Left colon (tissue), 2 donors: Measurements from ENCODE around the gene MAP4K5. TPM values are rescaled to one million over a fixed set of nuclear protein-coding genes. Genes with fewer than 3 reads are reported as not detected.
"Not testable (repeated sequence)": the region's sequence is repeated elsewhere in the genome, so short reads cannot be mapped to it uniquely, and the experiment has no call there.

Source experiments
- ATAC-seq: fragments of 200-7000 bp; cut with Tn5 transposase; one replicate; pipeline ENCODE4 v1.9.1; 2020; ENCODE audit warnings: mild to moderate bottlenecking, moderate library complexity
- DNase-seq, 2 donors: peaks; one replicate each; pipeline ENCODE4 v3.0.0-alpha.2; 2020
- intact Hi-C, 2 donors: fragments of 100-400 bp; cut with DNase I in 1 of 2; cut with micrococcal nuclease in 1 of 2; formaldehyde crosslinking; loops; one replicate each; pipeline versions ENCODE4 v1.11.2 to v1.14.0; 2022; cut with DNase I, micrococcal nuclease
- long read RNA-seq: library from polyadenylated mRNA; unstranded; transcript quantifications from one replicate; pipeline ENCODE4 v2.0.0, GENCODE V29; 2021
- total RNA-seq, 2 donors: library from RNA; stranded (reverse); fragmentation: NEBNext Ultra II Directional; extraction: Animal tissue kit (Norgen Biotek cat#: 25700); gene quantifications; one replicate each; pipeline ENCODE4 v1.2.1, GENCODE V29; 2021
- donor health status: DM: no; HTN: no; CAD: no.
- donor health status: DM: yes; HTN: yes; CAD: no.

The MAP4K5 gene
- 10 to 100 TPM; 37.5 to 42.6 TPM for total RNA-seq
- long read RNA-seq, partial matches to known transcripts = 12 of 34 reads
- long read RNA-seq, other reads (novel, unspliced or antisense) = 22 of 34 reads

- peak; percentile 90 for ATAC-seq
These were observed at the start of gene MAP4K5 for GRCh38 chr14:50532502-50533240. Gene MAP4K5 (minus strand): TSS chr14:50532569. CDS start chr14:50532049, 520 bp downstream.

GRCh38 chr14:50578433-50578832 is 46.1 kb upstream of the MAP4K5 start:
- DNase-seq = no peak
- intact Hi-C loops = no loop called here
- ATAC-seq = no peak

More at GRCh38 chr14:50532502-50533240, at the start of gene MAP4K5:
- intact Hi-C loops = loop anchor here (2.0 to 10.0 kb wide), 2 partner anchors 212 to 218 kb away; partner anchors contain the start of genes DMAC2L (in 1 of the 2) and L2HGDH (in 1 of the 2)
- peak; percentile 91 to 94 for DNase-seq

DNA sequence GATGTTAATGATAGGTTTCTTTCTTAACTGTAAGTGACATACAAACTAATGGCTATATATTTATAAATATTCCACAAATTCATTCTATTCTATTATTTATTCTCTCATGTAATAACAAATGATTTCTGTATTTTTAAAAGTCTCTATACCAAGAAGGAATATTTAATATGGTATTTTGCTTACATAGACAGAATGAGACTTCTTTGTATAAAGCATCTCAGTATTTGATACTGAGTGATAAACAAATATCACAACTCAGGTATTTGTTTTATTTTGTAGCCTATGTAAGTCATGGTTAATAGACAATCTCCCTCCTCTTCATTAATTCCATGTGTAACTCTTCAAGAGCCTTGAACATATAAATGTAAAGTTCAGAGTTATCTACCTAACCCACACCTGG is 45.6 kb upstream of the MAP4K5 start:
- intact Hi-C loops = no loop called here
- no peak for ATAC-seq
- no peak for DNase-seq

DNA sequence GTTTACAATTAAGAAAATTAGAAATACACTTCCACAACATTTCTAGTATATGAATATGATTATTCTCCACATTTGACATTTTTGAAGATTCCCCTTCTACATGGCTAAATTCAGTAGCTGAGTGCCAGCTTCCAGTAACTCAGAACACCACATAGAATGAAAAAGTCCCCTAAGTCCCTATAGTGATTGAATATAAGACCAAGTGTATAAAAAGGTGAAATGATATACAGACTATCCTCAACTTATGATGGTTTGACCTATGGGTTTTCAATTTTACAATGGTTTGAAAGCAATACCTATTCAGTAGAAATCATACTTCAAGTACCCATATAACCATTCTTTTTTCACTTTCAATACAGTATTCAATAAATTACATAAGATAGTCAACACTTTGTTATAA is 43.4 kb upstream of the MAP4K5 start:
- DNase-seq = no peak
- intact Hi-C loops = no loop called here
- ATAC-seq = no peak

DNA sequence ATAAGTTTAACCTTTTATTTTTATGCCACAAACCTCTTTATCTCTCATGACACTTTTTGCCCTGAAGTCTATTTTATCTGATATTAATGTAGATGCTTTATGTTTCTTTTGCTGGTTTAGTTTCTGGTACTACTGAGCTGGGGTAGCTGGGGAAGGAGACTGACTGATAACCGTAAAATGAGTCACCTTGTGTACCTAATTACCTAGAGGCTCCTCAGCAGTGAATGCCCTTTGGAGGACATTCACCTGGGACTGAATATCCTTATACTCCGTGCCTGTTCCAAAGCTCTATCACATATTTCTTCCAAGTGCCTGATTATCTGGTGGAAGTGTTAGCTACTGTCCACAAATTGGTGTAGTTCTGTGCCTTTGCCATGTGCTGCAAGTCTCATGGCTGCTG is 41.5 kb upstream of the MAP4K5 start:
- intact Hi-C loops = no loop called here
- ATAC-seq = peak; percentile 81
- no peak for DNase-seq

- ATAC-seq (no peak), DNase-seq (no peak)
- intact Hi-C loops = no loop called here
These were observed 37.4 kb upstream of the MAP4K5 start for GRCh38 chr14:50569714-50570274.

GRCh38 chr14:50562841-50563240 is 30.5 kb upstream of the MAP4K5 start:
- no peak for ATAC-seq
- intact Hi-C loops = no loop called here
- no peak for DNase-seq

- ATAC-seq (peak; percentile 80), DNase-seq (peak; percentile 76 to 79)
- intact Hi-C loops = no loop called here
These were observed 28.5 kb upstream of the MAP4K5 start for GRCh38 chr14:50560931-50561285.

DNA sequence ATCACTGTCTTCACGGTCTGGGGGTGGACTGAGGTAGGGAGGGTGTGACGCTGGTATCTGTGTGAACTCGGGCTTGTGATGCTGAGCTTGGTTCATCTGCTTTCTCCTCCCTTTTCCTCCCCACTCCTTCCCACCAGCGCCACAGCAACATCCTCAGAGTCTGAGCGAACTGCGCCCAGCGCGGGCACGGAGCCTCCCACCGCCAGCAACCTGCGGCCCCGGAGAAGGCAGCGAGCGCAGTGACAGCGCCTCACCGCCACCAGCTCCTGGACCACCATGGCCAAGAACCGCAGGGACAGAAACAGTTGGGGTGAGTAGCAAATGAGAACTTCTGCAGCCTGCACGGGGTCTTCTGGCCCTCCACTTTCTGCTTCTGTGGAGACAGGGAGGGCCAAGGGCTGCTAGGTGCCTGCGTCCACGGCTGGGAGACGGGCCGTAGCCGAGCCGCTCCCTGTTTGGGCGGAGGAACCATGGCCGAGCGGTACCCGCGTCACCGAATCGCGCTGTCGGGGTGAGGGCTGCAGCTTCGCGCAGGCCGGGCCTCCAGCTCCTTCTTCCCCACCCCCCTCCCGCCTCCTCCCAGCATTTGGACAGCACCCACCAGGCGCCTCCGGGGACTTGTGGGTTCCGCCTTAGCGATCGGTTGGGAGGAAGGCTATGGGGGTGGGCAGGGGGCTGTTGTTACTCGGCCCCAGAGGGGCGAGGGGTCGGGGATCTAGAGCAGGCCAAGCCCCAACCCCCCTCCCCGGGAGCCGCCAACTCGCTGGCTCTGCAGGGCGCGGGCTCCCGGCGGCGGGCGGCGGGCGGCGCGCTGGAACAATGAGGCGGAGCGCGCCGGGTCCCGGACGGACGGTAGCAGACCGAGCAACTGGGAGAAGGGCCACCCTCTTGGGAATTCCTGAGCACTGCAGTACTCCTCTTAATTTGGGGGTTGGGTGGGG is 27.9 kb upstream of the MAP4K5 start, which contains the start of gene ATL1:
Gene ATL1 (plus strand): TSS at position 156 of the 941 bp plus-strand sequence. CDS start 121 bp downstream, at position 277.
- ATAC-seq (peak; percentile 89), DNase-seq (peak; percentile 68 to 69)
- intact Hi-C loops = no loop called here

GRCh38 chr14:50552796-50553195 is 20.4 kb upstream of the MAP4K5 start:
- intact Hi-C loops, ATAC-seq, DNase-seq: not testable (repeated sequence)

DNA sequence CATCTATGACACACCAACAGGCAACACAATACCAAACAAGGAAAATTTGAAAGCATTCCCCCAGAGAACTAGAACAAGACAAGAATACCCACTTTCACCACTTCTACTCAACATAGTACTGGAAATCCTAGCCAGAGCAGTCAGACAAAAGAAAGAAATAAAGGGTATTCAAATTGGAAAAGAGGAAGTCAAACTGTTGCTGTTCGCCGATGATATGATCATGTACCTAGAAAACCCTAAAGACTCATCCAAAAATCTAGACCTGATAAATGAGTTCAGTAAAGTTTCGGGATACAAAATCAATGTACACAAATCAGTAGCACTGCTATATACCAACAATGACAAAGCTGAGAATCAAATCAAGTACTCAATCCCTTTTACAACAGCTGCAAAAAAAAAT is 19.5 kb upstream of the MAP4K5 start:
- ATAC-seq (no peak), DNase-seq (no peak)

DNA sequence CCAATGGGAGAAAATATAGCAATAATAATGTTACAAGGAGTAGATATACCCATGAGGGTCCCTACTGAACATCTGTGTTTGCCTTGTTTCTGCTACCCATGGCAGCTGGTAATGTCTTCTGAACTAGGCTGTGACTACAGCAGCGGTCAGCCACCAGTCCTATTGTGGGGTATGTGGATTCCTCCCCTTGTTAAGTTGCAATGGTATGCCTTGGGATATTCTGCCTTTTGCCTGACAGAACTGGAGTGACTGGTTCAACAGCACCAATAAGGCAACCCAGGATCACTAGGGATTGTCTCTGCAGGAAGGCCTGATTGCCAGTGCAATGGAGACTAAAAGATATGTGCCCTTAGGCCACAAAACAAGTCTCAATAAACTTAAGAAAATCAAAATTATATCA is 17.9 kb upstream of the MAP4K5 start:
- intact Hi-C loops = no loop called here
- ATAC-seq (no peak), DNase-seq (no peak)

More for the DNA sequence above, 19.5 kb upstream of the MAP4K5 start:
- intact Hi-C loops = no loop called here

DNA sequence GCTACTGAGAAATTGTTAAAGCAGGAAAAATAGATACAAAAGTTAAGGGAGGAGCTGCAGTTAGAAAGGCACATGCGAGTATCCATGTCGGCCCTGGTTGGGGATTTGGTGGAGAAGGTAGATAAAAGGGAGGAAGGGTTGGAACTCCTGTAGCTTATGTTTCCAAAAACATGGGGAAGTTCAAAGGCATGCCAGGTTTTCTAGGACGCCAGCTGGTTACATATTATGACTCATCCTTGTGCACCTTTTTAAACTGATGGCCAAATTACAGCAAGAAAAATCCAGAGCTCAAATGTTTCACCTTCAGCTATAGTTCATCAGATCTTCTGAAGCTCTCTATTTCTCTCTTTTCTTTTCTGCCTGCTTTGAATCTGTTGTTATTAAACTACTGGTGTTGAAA is 13.2 kb upstream of the MAP4K5 start:
- DNase-seq (no peak), ATAC-seq (no peak)
- intact Hi-C loops = no loop called here

DNA sequence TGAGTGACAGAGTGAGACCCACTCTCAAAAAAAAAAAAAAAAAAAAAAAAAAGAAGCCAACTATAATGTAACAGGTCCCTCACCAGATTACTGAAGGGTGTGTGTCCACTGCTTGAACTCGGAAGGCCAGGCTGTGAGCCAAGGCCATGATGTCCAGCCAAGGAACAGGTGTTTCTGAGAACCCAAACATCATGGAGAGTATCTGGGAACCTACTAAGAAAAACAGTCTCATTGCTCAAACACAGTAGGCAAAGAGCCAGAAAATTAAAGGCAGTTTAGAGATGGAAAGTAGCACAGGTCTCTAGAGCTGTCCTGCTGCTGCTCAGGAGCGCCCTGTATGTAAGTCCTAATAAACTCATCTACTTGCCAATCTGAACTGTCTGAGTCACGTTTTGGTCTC is 12.5 kb upstream of the MAP4K5 start:
- no peak for DNase-seq
- intact Hi-C loops = loop anchor here in 1 of 2 donors (5.0 kb wide), 1 partner anchor 232 kb away; no protein-coding TSS in a partner anchor
- ATAC-seq = no peak

DNA sequence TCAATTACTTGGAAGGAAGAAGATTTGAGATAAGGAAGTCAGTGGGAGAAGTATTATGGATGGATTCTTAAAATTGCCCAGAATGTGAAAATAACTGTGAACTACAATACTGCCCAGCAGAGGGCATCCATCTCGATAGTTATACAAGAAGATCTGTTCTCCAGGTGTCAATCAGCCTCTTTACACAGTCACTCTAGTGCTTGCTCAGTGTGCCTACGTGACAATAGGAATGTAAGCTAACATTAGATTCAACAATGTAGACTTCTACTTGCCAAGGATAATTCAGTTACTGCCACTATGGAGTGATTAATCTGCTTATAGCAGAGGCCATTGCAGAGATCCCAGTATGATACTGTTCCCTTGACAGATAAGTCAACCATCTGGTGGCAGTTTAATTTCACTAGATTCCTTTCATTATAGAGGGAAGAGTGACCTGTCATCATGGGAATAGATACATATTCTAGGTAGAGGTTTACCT is 10.6 kb upstream of the MAP4K5 start:
- intact Hi-C loops = loop anchor here in 1 of 2 donors (5.0 kb wide), 1 partner anchor 234 kb away; no protein-coding TSS in a partner anchor
- DNase-seq (peak in 1 of 2 donors; percentile 48), ATAC-seq (peak; percentile 76)

DNA sequence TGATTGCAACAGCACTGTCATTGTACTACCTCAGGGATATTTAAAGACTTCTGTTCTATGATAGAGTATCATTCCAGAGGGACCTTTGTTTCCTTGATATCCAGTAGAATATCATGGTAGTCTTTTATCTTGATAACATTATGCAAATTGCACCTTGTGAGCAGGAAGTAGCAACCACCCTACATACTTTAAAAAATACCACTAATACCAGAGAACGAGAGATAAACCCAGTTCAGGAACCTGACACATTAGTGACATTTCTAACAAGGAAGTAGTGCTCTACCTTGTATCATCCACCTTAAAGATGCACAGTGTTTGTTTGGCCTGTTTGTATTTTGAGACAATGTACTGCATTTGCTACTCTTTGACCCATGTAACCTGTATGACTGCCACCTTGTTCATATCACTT is 8.8 kb upstream of the MAP4K5 start:
- intact Hi-C loops = loop anchor here in 1 of 2 donors (5.0 kb wide), 1 partner anchor 236 kb away; no protein-coding TSS in a partner anchor
- ATAC-seq = peak; percentile 74
- DNase-seq = no peak

DNA sequence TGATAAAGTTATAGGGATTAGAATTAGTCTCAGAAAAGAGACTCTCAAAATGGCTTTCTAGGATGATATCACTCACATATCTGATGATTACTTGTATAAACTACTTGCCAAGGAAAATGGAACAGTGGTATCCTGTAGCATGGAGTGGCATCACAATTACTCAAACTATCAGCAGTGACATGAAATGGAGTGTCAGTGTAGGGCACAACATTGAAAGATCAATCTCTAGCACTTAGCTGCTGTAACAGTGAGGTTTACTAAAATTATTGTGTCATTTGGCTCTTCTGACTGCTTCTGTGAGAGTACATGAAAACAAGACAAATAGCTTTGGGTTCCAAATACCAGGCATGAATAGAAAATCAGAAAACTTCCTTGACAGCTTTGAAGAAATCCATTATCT is 6.7 kb upstream of the MAP4K5 start:
- ATAC-seq = no peak
- intact Hi-C loops = loop anchor here in 1 of 2 donors (10.0 kb wide), 1 partner anchor 224 kb away; the partner anchor contains the start of genes DMAC2L and L2HGDH
- no peak for DNase-seq

DNA sequence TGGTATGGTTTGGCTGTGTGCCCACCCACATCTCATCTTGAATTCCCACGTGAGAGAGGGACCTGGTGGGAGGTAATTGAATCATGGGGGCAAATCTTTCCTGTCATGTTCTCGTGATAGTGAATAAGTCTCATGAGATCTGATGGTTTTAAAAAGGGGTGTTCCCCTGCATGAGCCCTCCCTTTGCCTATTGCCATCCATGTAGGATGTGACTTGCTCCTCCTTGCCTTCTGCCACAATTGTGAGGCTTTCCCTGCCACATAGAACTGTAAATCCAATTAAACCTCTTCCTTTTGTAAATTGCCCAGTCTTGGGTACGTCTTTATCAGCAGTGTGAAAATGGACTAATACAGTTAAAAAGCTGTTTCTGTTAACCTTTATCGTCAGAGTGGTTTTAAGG is 5.7 kb upstream of the MAP4K5 start:
- not testable (repeated sequence) for ATAC-seq, DNase-seq
- intact Hi-C loops = loop anchor here in 1 of 2 donors (10.0 kb wide), 1 partner anchor 223 kb away; the partner anchor contains the start of genes DMAC2L and L2HGDH
